ENCODE data around the gene TMEM53. TPM values are rescaled to one million over a fixed set of nuclear protein-coding genes. Genes with fewer than 3 reads are reported as not detected.
A peak's percentile ranks its signal among the peaks of the same experiment; 100 is the strongest.

The TMEM53 gene
- total RNA-seq, 4 donors from 2014 or later = 3.9 to 8.3 (median 4.7) TPM

DNA sequence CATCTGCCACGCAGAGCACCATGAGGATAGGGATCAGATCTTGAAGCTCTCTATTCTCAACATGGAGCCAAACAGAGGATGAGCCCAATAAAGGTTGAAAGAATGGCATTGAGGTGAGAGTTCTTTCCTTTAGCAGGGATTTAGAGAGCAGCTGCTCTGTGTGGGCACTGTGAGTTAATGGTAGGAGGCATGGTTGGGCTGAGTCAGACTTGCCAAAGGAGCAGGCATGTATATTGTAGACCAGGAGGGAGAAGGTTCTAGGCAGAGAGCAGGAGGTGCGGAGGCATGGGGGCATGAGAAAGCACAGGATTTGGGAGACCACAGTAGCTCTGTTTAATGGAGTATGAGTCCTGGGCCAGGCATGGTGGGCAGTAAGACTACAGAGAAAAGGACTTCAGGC is 32.0 kb downstream of the TMEM53 start:
- no peak for ATAC-seq
- H3K36me3 ChIP-seq = peaks cover 0 to 100% of the 10 kb centered on the region in 2 donors
- peaks cover 12 to 73% (median 43%) of the 10 kb centered on the region in 3 donors for H3K4me1 ChIP-seq
- TF ChIP-seq EP300 (IDR thresholded peaks at IDR 0.05) = no peak
- TF ChIP-seq POLR2AphosphoS5 (IDR thresholded peaks at IDR 0.05) = no peak
- TF ChIP-seq POLR2A (IDR thresholded peaks at IDR 0.05) = no peak
- no peak for TF ChIP-seq CTCF (IDR thresholded peaks at IDR 0.05)
- H3K4me3 ChIP-seq = no peak overlapping the region
- H3K27ac ChIP-seq = peak overlapping the region in 3 of 4 donors; percentile 86 to 93 (median 88)
- no peaks in the 10 kb centered on the region for H3K27me3 ChIP-seq
- no peaks in the 10 kb centered on the region for H3K9me3 ChIP-seq
- 83 to 94% methylated on average over 2 of the region's 2 CpGs for WGBS, 2 donors (ENCODE audit: low coverage in 1 of 2)

DNA sequence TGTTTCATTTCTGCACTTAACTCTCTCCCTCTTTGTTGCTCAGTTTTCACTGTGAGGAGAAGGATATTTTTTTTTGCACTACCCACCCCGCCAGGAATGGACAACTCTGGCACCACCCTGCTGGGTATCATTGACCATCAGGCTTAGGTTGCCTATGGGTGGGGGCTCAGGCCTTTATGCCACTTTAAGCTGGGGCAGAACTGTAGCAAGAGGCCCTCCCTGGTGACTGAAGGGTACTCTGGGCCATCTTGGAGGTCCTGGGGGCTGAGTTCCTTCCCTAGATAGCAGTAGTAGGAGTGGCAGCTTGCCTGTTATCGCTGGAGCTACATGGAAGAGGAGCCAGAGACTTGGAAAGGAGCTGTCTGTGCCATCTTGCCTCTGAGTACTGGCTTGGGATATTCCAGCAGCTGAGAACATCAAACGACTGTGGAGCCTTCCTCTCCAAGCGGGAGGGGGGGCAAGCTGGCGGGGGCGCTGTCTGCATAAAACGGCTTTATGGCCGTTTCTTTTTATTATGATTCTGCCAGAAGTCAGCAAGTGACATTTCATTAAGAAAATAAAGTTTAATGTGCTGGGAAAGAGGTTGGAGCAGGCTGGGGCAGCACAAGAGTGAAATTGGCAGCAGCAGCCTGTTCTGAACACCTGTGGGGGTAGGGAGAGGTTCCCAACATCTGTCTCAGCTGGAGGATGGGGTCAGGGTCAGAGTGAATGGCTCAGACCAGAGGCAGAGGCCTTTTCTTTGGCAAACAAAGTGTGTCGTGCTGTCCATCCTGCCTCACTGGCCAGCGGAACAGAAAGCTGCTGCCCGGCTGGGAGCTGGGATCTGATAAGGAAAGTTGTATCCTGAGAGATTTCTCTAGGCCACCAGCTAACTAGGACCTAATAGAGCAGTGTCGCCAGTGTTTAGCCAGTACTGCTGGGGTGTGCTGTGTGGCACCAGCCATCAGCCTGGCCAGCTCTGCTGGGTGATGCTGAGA is 32.9 kb downstream of the TMEM53 start:
- Histone ChIP-seq H3K4me1 (peaks cover 12 to 74% (median 40%) of the 10 kb centered on the region in 3 donors), H3K27ac (peak overlapping the region in 3 of 4 donors; percentile 28 to 88 (median 86)), H3K27me3 (no peaks in the 10 kb centered on the region), H3K9me3 (no peaks in the 10 kb centered on the region), H3K36me3 (peaks cover 0 to 100% of the 10 kb centered on the region in 2 donors), H3K4me3 (no peak overlapping the region)
- no peak for ATAC-seq
- TF ChIP-seq POLR2A (IDR thresholded peaks at IDR 0.05) (no peak), CTCF (IDR thresholded peaks at IDR 0.05) (no peak), EP300 (IDR thresholded peaks at IDR 0.05) (no peak), POLR2AphosphoS5 (IDR thresholded peaks at IDR 0.05) (no peak)
- 62 to 80% methylated on average over 1 to 3 of the region's 12 CpGs for WGBS, 2 donors (ENCODE audit: low coverage in 1 of 2)

DNA sequence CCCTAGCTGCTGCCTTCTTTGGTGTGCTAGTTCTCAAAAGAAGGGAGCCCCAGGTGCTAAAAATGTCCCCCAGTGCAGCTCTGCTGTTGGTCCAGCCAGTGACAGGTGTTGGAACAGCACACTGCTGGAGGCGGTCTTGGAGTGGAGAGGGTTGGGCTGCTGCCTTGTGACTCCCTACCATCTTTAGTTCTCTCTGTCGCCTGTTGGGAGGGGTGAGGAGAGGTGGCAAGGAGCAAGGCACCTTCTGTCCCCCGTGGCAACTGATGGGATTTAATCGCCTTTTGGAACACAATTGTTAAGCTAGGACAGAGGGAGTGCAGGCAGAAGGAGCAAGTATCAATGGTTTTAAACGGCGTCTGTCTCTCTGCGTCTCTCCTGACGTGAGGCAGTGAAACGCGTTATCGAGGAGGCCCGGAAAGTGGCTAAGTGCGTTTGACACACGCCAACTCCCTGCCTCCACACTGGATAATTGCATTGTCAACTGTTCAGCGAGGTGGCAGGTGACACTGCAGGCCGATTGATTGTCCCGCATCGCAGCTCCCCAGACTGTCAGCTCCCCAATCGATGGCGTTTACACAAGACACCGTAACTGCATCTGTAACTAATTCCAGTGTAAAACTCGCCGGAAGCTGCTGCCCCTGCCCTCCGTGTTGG is 34.0 kb downstream of the TMEM53 start:
- Histone ChIP-seq H3K4me1 (peaks cover 12 to 74% (median 31%) of the 10 kb centered on the region in 3 donors), H3K36me3 (peaks cover 0 to 100% of the 10 kb centered on the region in 2 donors), H3K27ac (no peak overlapping the region), H3K4me3 (no peak overlapping the region), H3K27me3 (no peaks in the 10 kb centered on the region), H3K9me3 (no peaks in the 10 kb centered on the region)
- TF ChIP-seq CTCF (IDR thresholded peaks at IDR 0.05) (no peak), POLR2AphosphoS5 (IDR thresholded peaks at IDR 0.05) (no peak), POLR2A (IDR thresholded peaks at IDR 0.05) (no peak)
- no peak for ATAC-seq
- 76 to 82% methylated on average over 12 to 20 of the region's 24 CpGs for WGBS, 2 donors (ENCODE audit: low coverage in 1 of 2)

GRCh38 chr1:44637702-44638411 is 36.4 kb downstream of the TMEM53 start:
- no peak for ATAC-seq
- no peak for TF ChIP-seq POLR2AphosphoS5 (IDR thresholded peaks at IDR 0.05)
- no peak for TF ChIP-seq POLR2A (IDR thresholded peaks at IDR 0.05)
- TF ChIP-seq EP300 (IDR thresholded peaks at IDR 0.05) = no peak
- TF ChIP-seq CTCF (IDR thresholded peaks at IDR 0.05) = no peak
- no peaks in the 10 kb centered on the region for H3K27me3 ChIP-seq
- no peak overlapping the region for H3K27ac ChIP-seq
- peaks cover 4 to 74% (median 19%) of the 10 kb centered on the region in 3 donors for H3K4me1 ChIP-seq
- H3K36me3 ChIP-seq = peaks cover 0 to 90% of the 10 kb centered on the region in 2 donors
- no peaks in the 10 kb centered on the region for H3K9me3 ChIP-seq
- no peak overlapping the region for H3K4me3 ChIP-seq
- WGBS, 2 donors (ENCODE audit: low coverage in 1 of 2) = 40 to 58% methylated on average over 3 to 10 of the region's 27 CpGs
